HEK293 (cell line): ENCODE measurements around the gene DUSP16.
A peak's percentile ranks its signal among the peaks of the same experiment; 100 is the strongest.
"Not testable (repeated sequence)": the region's sequence is repeated elsewhere in the genome, so short reads cannot be mapped to it uniquely, and the experiment has no call there.

ENCODE experiments used
- CTCF ChIA-PET: fragments of 350-600 bp; formaldehyde crosslinking; extraction: SDS; loops from one replicate; lab custom pipeline; 2021; ENCODE audit warnings: antibody characterized with exemption; lab: Yijun Ruan, JAX
- POLR2A ChIA-PET: fragments of 300-600 bp; formaldehyde crosslinking; extraction: SDS; loops from one replicate; lab custom pipeline; 2020; ENCODE audit warnings: antibody characterized with exemption, inconsistent platforms; lab: Yijun Ruan, JAX
- H3K27ac ChIP-seq: fragments of 200-500 bp; sonication (Bioruptor generic); 2 replicates; pipeline ENCODE4 v1.5.1; 2014; ENCODE audit warnings: low read depth, low read length, control low read depth, inconsistent platforms; ENCODE audit errors: extremely low read depth
- H3K36me3 ChIP-seq, 2 experiments: fragments of 200-500 bp in 1 of 2; sonication (Bioruptor generic) in 1 of 2; 1 replicate in 1 of 2; 2 replicates in 1 of 2; pipeline ENCODE4 v1.5.1; 2014 to 2017; ENCODE audit warnings: inconsistent platforms in 2 of 2, low read length in 2 of 2; ENCODE audit not compliant: control insufficient read depth in 2 of 2, insufficient read depth in 1 of 2
- H3K4me1 ChIP-seq: fragments of 200-500 bp; sonication (Bioruptor generic); 2 replicates; pipeline ENCODE4 v1.5.1; 2014; ENCODE audit warnings: mild to moderate bottlenecking, low read length, inconsistent platforms; ENCODE audit not compliant: control insufficient read depth, insufficient read depth
- H3K4me3 ChIP-seq: 2 replicates; pipeline ENCODE4 v1.5.1; 2011; ENCODE audit warnings: low read depth, mild to moderate bottlenecking, control low read depth, low read length, moderate library complexity
- H3K9me3 ChIP-seq: fragments of 200-500 bp; sonication (Bioruptor generic); 2 replicates; pipeline ENCODE4 v1.5.1; 2014; ENCODE audit warnings: low read depth, low read length, inconsistent platforms; ENCODE audit not compliant: control insufficient read depth, insufficient read depth
- BCL11A ChIP-seq: fragments of 450-650 bp; formaldehyde crosslinking; IDR thresholded peaks from 2 replicates; pipeline ENCODE4 v1.5.1; 2016; ENCODE audit warnings: low read depth, missing biosample characterization, missing genetic modification characterization
- CTCF ChIP-seq: fragments of 450-650 bp; formaldehyde crosslinking; IDR thresholded peaks from 2 replicates; pipeline ENCODE4 v1.5.1; 2016; ENCODE audit warnings: missing biosample characterization, missing genetic modification characterization
- FEZF1 ChIP-seq: fragments of 450-650 bp; formaldehyde crosslinking; IDR thresholded peaks from 2 replicates; pipeline ENCODE4 v1.5.1; 2016; ENCODE audit warnings: missing biosample characterization, missing genetic modification characterization
- HOXC10 ChIP-seq: sonication (generic); formaldehyde crosslinking; IDR thresholded peaks from 2 replicates; pipeline ENCODE4 v1.8.1; 2023; ENCODE audit warnings: mild to moderate bottlenecking, missing genetic modification reagents
- KLF10 ChIP-seq: fragments of 450-650 bp; IDR thresholded peaks from 2 replicates; pipeline ENCODE4 v1.5.1; 2018; ENCODE audit warnings: missing biosample characterization, mild to moderate bottlenecking, missing genetic modification characterization
- KLF9 ChIP-seq: fragments of 450-650 bp; formaldehyde crosslinking; IDR thresholded peaks from 2 replicates; pipeline ENCODE4 v1.5.1; 2016; ENCODE audit warnings: missing biosample characterization, missing genetic modification characterization, low read depth
- PRDM1 ChIP-seq: fragments of 450-650 bp; formaldehyde crosslinking; IDR thresholded peaks from 2 replicates; pipeline ENCODE4; 2016; ENCODE audit warnings: missing biosample characterization, missing genetic modification characterization
- ZBTB44 ChIP-seq: fragments of 450-650 bp; IDR thresholded peaks from 2 replicates; pipeline ENCODE4 v1.5.1; 2018; ENCODE audit warnings: missing biosample characterization, mild to moderate bottlenecking, missing genetic modification characterization
- ZBTB6 ChIP-seq: fragments of 450-650 bp; formaldehyde crosslinking; IDR thresholded peaks from 2 replicates; pipeline ENCODE4 v1.5.1; 2017; ENCODE audit warnings: missing biosample characterization, missing genetic modification characterization
- ZBTB7A ChIP-seq: fragments of 450-650 bp; formaldehyde crosslinking; IDR thresholded peaks from 2 replicates; pipeline ENCODE4 v1.5.1; 2016; ENCODE audit warnings: low read depth, missing biosample characterization, missing genetic modification characterization
- ZFP41 ChIP-seq: fragments of 450-650 bp; formaldehyde crosslinking; IDR thresholded peaks from 2 replicates; pipeline ENCODE4 v1.5.1; 2016; ENCODE audit warnings: missing biosample characterization, missing genetic modification characterization, borderline replicate concordance
- ZNF23 ChIP-seq: fragments of 450-650 bp; formaldehyde crosslinking; IDR thresholded peaks from 2 replicates; pipeline ENCODE4 v1.5.1; 2016; ENCODE audit warnings: missing biosample characterization, missing genetic modification characterization, borderline replicate concordance
- ZNF248 ChIP-seq: fragments of 450-650 bp; formaldehyde crosslinking; IDR thresholded peaks from 2 replicates; pipeline ENCODE4 v1.5.1; 2017; ENCODE audit warnings: missing biosample characterization, missing genetic modification characterization
- ZNF26 ChIP-seq: fragments of 450-650 bp; formaldehyde crosslinking; IDR thresholded peaks from 2 replicates; pipeline ENCODE4 v1.5.1; 2016; ENCODE audit warnings: missing biosample characterization, missing genetic modification characterization
- ZNF501 ChIP-seq: fragments of 450-650 bp; formaldehyde crosslinking; IDR thresholded peaks from 2 replicates; pipeline ENCODE4 v1.5.1; 2016; ENCODE audit warnings: missing biosample characterization, missing genetic modification characterization
- ZNF549 ChIP-seq: fragments of 450-650 bp; IDR thresholded peaks from 2 replicates; pipeline ENCODE4 v1.5.1; 2018; ENCODE audit warnings: missing biosample characterization, missing genetic modification characterization, mild to moderate bottlenecking, inconsistent platforms, moderate library complexity
- ZNF558 ChIP-seq: fragments of 450-650 bp; formaldehyde crosslinking; IDR thresholded peaks from 2 replicates; pipeline ENCODE4 v1.5.1; 2016; ENCODE audit warnings: missing biosample characterization, missing genetic modification characterization
- ZNF560 ChIP-seq: fragments of 450-650 bp; formaldehyde crosslinking; IDR thresholded peaks from 2 replicates; pipeline ENCODE4 v1.5.1; 2017; ENCODE audit warnings: missing biosample characterization, missing genetic modification characterization, borderline replicate concordance
- ZNF600 ChIP-seq: fragments of 450-650 bp; formaldehyde crosslinking; IDR thresholded peaks from 2 replicates; pipeline ENCODE4 v1.5.1; 2016; ENCODE audit warnings: missing biosample characterization, missing genetic modification characterization
- ZNF692 ChIP-seq: fragments of 450-650 bp; formaldehyde crosslinking; IDR thresholded peaks from 2 replicates; pipeline ENCODE4 v1.5.1; 2016; ENCODE audit warnings: missing biosample characterization, missing genetic modification characterization
- ZNF777 ChIP-seq: fragments of 450-650 bp; formaldehyde crosslinking; IDR thresholded peaks from 2 replicates; pipeline ENCODE4 v1.5.1; 2017; ENCODE audit warnings: missing biosample characterization, missing genetic modification characterization, borderline replicate concordance
- ZNF837 ChIP-seq: fragments of 450-650 bp; formaldehyde crosslinking; IDR thresholded peaks from 2 replicates; pipeline ENCODE4 v1.5.1; 2016; ENCODE audit warnings: missing biosample characterization, missing genetic modification characterization

DUSP16 gene

GRCh38 chr12:12572659-12573058 lies 10.0 kb upstream of the DUSP16 start:
- CTCF ChIA-PET: interaction anchor here (1.6 kb wide), 1 partner anchor 9 kb away, joined by 8 read pairs; no protein-coding TSS in a partner anchor
- TF ChIP-seq PRDM1 (peak; percentile 83), KLF10 (tag by site-specific recombination) (no peak), BCL11A (tag by site-specific recombination) (no peak)
- POLR2A ChIA-PET: interaction anchor here (0.6 to 1.2 kb wide), 2 partner anchors 10 to 14 kb away, joined by 3 read pairs; partner anchors contain the start of gene DUSP16
- no peaks in the 10 kb centered on the region for H3K9me3 ChIP-seq
- H3K27ac ChIP-seq: no peak overlapping the region
- H3K36me3 ChIP-seq: no peaks in the 10 kb centered on the region
- no peaks in the 10 kb centered on the region for H3K4me1 ChIP-seq
- H3K4me3 ChIP-seq: no peak overlapping the region

GRCh38 chr12:12565971-12566370 lies 3.3 kb upstream of the DUSP16 start:
- CTCF ChIA-PET: interaction anchor here (0.7 kb wide), 1 partner anchor 197 kb away, joined by 3 read pairs; no protein-coding TSS in a partner anchor
- H3K27ac ChIP-seq, H3K4me3 ChIP-seq, H3K36me3 ChIP-seq, H3K4me1 ChIP-seq, H3K9me3 ChIP-seq, POLR2A ChIA-PET: not testable (repeated sequence)

GRCh38 chr12:12564911-12565310 lies 2.2 kb upstream of the DUSP16 start:
- Histone ChIP-seq H3K27ac (no peak overlapping the region), H3K9me3 (no peaks in the 10 kb centered on the region), H3K4me3 (no peak overlapping the region), H3K4me1 (peaks cover 12% of the 10 kb centered on the region)
- ChIA-PET CTCF (interaction anchor here (0.5 to 1.8 kb wide), 14 partner anchors 8 to 572 kb away, joined by 3 to 8 read pairs (median 4); no protein-coding TSS in a partner anchor), POLR2A (no interaction called here)
- no peak for TF ChIP-seq ZNF501 (tag by site-specific recombination)
- no peak for TF ChIP-seq KLF9 (tag by site-specific recombination)
- no peak for TF ChIP-seq ZNF837 (tag by site-specific recombination)
- TF ChIP-seq ZBTB7A (tag by site-specific recombination): no peak
- TF ChIP-seq ZBTB44 (tag by site-specific recombination): no peak
- TF ChIP-seq ZNF549 (tag by site-specific recombination): no peak
- no peak for TF ChIP-seq CTCF (tag by site-specific recombination)
- TF ChIP-seq ZBTB6 (tag by site-specific recombination): no peak
- TF ChIP-seq ZNF26: no peak
- TF ChIP-seq ZNF600 (tag by site-specific recombination): no peak
- no peak for TF ChIP-seq ZNF248 (tag by site-specific recombination)
- TF ChIP-seq ZNF560 (tag by site-specific recombination): no peak
- no peak for TF ChIP-seq FEZF1 (tag by site-specific recombination)
- TF ChIP-seq ZNF23 (tag by site-specific recombination): no peak
- TF ChIP-seq ZNF692: no peak
- no peak for TF ChIP-seq ZNF777 (tag by site-specific recombination)
- TF ChIP-seq ZFP41 (tag by site-specific recombination): no peak
- no peak for TF ChIP-seq ZNF558 (tag by site-specific recombination)
- TF ChIP-seq HOXC10 (CRISPR knock-in tag): no peak
- TF ChIP-seq, all 188 proteins: peak for 0
- H3K36me3 ChIP-seq: no peaks in the 10 kb centered on the region
